ENCODE data around the gene AHCYL2.

The AHCYL2 gene

DNA sequence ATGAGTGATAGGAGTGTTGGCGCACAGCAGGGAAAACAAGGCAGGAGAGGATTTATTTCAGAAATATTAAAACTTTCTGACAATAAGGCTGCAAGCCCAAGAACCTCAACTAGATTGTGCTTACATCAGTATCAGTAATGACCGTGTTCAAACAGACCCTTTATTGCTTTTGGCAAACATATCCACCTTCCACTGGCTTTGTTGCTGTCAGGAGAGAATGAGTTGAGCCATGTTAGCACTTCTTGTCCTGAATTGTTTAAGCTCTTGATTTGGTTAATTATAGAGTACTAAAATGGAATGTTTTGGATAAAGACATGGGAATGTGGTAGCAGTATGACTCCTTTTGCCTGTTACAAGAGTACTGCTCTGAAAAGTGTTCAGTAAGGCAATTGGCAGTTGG lies 3.8 kb downstream of the AHCYL2 start:
- TF ChIP-seq, protein P1, sequence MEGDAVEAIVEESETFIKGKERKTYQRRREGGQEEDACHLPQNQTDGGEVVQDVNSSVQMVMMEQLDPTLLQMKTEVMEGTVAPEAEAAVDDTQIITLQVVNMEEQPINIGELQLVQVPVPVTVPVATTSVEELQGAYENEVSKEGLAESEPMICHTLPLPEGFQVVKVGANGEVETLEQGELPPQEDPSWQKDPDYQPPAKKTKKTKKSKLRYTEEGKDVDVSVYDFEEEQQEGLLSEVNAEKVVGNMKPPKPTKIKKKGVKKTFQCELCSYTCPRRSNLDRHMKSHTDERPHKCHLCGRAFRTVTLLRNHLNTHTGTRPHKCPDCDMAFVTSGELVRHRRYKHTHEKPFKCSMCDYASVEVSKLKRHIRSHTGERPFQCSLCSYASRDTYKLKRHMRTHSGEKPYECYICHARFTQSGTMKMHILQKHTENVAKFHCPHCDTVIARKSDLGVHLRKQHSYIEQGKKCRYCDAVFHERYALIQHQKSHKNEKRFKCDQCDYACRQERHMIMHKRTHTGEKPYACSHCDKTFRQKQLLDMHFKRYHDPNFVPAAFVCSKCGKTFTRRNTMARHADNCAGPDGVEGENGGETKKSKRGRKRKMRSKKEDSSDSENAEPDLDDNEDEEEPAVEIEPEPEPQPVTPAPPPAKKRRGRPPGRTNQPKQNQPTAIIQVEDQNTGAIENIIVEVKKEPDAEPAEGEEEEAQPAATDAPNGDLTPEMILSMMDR (IDR thresholded peaks at IDR 0.05; ENCODE audit: low read depth, low read length, missing control alignments) = no peak
- H3K4me3 ChIP-seq (replicated peaks; ENCODE audit: low read depth, low read length) = no peak overlapping the region
- DNase-seq (ENCODE audit: extremely low read depth, low read depth) = no peak

DNA sequence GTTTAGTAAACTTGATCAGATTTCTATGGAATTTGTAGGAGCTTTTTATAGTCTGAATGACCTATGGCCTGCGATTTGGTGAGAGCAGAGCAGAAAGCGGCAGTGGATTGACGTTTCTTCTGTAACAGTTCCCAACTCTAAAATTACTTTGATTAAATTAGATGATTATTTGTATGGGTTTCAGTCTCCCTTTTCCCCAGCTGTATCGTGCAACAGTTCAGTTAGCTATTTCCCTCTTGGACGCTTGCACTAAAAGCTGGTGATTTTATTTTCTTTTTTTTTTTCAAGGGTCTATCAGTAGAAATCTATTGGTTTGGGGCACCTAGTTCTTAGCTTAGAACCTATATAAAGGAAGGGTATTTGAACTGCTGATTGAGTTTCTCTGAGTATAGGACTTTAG lies 6.8 kb downstream of the AHCYL2 start:
- TF ChIP-seq, protein P1 (IDR thresholded peaks at IDR 0.05; ENCODE audit: low read depth, low read length, missing control alignments) = no peak
- no peak for DNase-seq (ENCODE audit: extremely low read depth, low read depth)

DNA sequence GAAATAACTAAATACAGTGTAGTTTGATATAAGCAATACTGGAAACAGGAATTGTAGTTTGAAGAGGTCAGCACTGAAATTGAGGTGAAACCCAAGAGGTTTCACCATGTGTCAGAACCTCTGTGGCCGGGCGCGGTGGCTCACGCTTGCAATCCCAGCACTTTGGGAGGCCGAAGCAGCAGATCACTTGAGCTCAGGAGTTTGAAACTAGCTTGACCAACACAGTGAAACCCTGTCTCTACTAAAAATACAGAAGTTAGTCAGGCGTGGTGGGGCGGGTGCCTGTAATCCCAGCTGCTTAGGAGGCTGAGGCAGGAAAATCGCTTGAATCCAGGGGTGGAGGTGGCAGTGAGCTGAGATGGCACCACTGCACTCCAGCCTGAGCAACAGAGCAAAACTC lies 13.7 kb downstream of the AHCYL2 start:
- H3K4me3 ChIP-seq (replicated peaks; ENCODE audit: low read depth, low read length) = no peak overlapping the region
- no peak for DNase-seq (ENCODE audit: extremely low read depth, low read depth)
- TF ChIP-seq, protein P1 (IDR thresholded peaks at IDR 0.05; ENCODE audit: low read depth, low read length, missing control alignments) = no peak

More for the DNA sequence above, 6.8 kb downstream of the AHCYL2 start:
- H3K4me3 ChIP-seq (replicated peaks; ENCODE audit: low read depth, low read length) = no peak overlapping the region

DNA sequence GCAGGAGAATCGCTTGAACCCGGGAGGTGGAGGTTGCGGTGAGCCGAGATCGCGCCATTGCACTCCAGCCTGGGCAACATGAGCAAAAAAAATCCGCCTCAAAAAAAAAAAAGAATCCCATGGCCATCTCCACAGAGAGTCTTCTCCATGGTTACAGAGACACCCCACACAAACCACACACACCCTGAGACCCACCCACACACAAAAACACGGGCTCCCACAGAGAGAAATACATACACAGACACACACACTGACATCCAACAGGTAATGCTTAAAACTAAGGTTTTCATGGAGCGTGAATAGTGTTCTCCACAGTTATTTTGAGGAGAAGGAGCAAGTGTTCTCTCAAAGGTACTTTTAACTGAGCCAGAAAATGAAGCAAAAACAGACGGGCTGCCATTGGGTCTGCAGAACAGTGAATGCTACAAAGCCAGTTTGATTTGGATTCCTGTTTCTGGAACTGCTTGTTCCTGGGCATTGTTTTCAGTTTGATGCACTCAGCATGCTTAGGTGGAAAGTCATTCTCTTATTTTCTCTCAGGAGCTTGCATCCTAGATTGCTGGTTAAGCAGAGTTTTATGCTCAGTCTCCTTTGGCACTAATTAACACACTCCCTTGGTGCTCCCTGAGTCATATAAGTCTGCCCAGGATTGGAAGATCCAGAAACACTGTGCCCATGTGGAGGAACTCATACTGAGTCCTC lies 15.4 kb downstream of the AHCYL2 start:
- H3K4me3 ChIP-seq (replicated peaks; ENCODE audit: low read depth, low read length) = no peak overlapping the region
- no peak for DNase-seq (ENCODE audit: extremely low read depth, low read depth)
- TF ChIP-seq, protein P1 (IDR thresholded peaks at IDR 0.05; ENCODE audit: low read depth, low read length, missing control alignments) = no peak

DNA sequence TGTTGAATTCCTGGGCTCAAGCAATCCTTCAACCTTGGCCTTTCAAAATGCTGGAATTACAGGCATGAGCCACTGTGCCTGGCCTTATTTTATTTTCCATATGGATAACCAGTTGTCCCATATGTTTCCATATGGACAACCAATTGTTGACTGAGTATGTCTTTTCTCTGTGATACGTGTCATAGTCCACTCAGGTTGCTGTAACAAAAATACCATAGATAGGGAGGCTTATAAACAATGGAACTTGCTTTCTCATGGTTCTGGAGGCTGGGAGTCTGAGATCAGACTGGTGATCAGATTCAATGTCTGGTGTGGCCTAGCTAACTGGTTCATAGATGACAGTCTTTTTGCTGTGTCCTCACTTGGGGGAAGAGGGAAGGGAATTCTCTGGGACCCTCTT lies 19.4 kb downstream of the AHCYL2 start:
- no peak overlapping the region for H3K4me3 ChIP-seq (replicated peaks; ENCODE audit: low read depth, low read length)
- TF ChIP-seq, protein P1 (IDR thresholded peaks at IDR 0.05; ENCODE audit: low read depth, low read length, missing control alignments) = no peak
- no peak for DNase-seq (ENCODE audit: extremely low read depth, low read depth)

DNA sequence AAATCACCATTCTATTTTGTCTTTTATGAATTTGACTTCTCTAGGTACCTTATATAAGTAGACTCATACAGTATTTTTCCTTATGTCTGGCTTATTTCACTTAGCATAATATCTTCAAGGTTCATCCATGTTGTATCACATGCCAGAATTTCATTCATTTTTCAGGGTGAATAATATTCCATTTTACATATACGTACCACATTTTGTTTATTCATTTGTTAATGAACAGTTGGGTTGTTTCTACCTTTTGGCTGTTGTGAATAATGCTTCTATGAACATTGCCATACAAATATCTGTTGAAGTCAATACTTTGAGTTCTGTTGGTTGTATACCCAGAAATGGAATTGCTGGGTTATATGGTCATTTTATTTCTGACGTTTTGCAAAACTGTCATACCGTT lies 20.7 kb downstream of the AHCYL2 start:
- TF ChIP-seq, protein P1 (IDR thresholded peaks at IDR 0.05; ENCODE audit: low read depth, low read length, missing control alignments) = no peak
- no peak overlapping the region for H3K4me3 ChIP-seq (replicated peaks; ENCODE audit: low read depth, low read length)
- DNase-seq (ENCODE audit: extremely low read depth, low read depth) = no peak

DNA sequence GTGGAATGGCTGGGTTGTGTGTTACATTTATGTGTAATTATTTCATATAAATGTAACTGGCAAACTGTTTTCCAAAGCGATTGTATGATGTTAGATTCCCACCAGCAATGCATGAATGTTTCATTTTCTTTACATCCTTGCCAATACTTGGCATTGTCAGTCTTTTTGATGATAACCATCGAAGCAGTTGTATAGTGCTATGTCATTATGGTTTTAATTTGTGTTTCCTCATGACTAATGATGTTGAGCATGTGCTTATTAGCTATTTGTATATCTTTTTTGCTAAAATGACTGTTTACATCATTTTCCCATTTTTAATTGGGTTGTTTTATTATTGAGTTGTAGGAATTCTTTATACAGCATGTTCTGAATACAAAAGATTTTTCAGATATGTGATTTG lies 22.3 kb downstream of the AHCYL2 start:
- DNase-seq (ENCODE audit: extremely low read depth, low read depth) = no peak
- TF ChIP-seq, protein P1 (IDR thresholded peaks at IDR 0.05; ENCODE audit: low read depth, low read length, missing control alignments) = no peak
- no peak overlapping the region for H3K4me3 ChIP-seq (replicated peaks; ENCODE audit: low read depth, low read length)

Data from HFF-Myc (cell line).